HG02973 (cell line): ENCODE results near the gene ATXN7.

Experiments
- ATAC-seq: cut with Tn5 transposase; IDR thresholded peaks from one replicate; pipeline ENCODE4 v1.9.1; 2021; ENCODE audit warnings: moderate library complexity; ENCODE audit not compliant: unreplicated experiment

ATXN7 gene

DNA sequence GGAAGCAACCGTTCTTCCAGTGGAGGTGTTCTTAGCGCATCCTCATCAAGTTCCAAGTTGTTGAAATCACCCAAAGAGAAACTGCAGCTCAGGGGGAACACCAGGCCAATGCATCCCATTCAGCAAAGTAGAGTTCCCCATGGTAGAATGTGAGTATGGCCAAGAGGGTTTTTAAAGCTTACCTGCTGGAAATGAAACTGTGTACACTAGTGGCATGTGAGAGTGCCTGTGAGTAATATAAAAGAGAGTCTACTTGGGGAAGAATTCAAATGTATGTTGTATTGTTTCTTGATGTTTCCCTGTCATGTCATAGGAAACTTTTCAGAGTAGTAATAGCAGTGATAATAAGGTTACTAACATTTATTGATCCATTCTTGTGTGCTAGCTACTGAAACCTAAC is 116.4 kb downstream of the ATXN7 start:
- ATAC-seq: no peak

DNA sequence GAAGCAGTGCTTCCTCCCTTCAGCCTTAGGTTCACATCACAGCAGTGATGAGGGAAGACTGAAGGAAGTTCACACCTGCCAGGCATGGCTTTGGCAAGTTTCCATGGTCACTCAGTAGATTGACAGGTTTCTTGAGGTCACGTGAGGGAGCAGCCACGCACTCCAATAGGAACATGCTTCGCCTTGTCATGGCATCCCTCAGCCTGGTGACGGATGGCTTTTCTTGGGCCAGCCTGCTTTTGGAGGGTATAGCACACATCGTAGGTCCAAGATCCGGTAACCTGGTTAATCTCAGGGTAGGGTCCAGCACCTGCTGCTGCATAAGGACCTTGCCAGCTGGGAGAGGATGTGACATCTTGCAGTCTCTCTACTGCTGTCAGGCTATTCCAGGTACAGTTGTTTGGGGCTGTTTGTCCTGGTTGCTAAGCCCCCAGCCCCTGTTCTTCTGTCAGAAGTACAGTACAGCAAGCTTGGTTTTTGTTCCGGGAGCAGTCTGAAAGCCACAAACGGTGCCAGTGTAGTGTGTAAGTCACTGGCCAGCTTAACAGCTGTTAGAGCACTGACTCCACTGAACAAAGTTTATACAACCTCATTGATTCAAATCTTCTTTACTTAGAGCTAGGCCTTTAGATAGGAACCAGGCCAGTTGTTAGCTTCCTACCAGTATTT is 117.3 kb downstream of the ATXN7 start:
- no peak for ATAC-seq

DNA sequence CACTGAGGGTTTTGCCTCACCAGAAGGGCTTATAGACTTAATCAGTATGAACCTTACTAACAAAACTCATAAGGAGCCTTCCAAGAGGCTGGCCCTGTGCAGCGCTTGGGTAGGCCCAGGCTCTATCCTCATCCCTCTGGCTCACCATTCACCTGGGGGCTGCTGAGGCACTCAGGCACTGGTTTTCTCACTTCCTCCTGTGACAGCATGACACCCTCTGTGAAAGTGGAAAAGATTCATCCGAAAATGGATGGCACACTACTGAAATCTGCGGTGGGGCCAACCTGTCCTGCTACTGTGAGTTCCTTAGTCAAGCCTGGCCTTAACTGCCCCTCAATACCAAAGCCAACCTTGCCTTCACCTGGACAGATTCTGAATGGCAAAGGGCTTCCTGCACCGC is 118.3 kb downstream of the ATXN7 start:
- no peak for ATAC-seq

DNA sequence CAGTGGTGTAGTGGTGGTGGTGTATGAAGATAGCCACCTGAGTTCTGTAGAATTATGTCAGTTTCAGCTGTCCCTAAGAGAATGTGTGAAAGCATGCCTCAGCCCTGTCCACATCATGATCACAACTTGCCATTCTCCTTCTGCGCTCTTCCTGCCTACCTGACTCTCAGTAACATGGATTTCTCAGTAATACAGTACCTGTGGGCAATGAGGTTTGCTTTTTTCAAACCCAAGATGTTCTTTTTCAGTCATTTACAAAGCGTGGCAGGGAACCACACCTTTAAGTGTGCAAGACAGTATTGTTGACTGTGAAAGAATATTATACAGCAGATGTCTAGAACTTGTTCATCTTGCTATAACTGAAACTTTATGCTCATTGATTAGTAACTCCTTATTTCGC is 120.7 kb downstream of the ATXN7 start:
- no peak for ATAC-seq

DNA sequence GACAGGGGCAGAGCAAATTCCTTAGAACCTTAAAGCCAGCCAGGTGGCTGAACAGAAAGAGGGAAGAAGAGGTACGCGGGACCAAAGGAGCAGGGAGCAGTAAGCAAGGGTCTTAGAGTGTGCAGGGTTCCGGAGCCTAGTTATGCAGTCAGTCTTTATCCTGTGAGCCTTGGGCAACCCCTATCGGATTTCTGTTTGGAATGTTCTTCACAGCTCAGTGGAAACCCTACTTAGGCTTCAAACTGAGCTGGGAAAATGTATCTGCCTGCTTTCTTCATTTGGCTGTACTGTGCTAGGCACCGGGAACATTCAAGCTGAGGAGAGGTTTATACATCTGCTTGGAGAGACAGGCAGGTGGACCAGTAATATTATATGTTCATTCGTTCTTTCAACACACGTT is 122.5 kb downstream of the ATXN7 start:
- ATAC-seq: no peak

DNA sequence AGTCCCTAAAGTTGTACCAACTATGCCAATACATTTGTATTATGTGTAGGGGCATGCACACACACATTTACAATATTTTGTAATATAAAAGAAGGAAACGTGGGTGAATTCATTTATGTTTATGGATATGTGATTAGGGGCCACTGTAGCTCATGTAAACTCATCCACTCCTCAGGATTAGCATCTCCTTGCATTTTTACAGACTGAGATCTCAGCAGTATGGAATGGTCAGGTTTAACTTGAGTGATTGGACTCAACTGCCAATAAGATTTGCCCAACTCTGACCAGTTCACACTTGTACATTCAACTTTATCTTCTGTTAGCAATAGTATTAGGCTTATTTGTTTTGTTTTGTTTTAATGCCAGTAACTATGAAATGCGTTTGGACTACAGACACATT is 123.2 kb downstream of the ATXN7 start:
- no peak for ATAC-seq

- ATAC-seq: no peak
Measured at GRCh38 chr3:63988943-63989342, 125.3 kb downstream of the ATXN7 start.

DNA sequence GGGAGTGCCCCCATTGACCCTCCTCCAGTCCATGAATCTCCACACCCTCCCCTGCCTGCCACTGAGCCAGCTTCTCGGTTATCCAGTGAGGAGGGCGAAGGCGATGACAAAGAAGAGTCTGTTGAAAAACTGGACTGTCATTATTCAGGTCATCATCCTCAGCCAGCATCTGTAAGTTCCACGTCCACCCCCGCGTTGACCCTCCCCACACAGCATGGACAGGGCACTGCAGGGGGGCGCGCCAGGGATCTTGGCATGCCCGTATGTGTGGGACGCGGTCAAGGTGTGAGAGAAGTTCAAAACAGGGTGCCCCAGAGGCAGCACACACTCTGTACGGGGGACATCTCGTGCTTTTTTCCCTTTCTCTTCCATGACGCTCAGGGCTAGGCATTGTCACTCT is 126.5 kb downstream of the ATXN7 start:
- ATAC-seq: no peak

DNA sequence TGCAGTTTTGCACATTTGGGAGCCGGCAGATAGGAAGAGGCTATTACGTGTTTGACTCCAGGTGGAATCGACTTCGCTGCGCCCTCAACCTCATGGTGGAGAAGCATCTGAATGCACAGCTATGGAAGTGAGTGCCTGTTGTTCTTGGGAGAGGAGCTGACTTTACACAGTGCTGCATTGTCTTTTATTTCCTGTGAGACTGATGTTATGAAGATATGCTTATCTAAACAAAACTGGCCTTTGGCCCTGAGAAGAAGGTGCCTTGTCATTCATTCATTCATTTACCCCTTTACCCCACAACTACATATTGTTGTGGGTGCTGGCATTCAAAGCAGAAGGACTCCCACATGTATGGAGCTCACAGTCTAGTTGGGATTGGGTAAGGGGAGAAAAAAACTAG is 127.1 kb downstream of the ATXN7 start:
- ATAC-seq: no peak

DNA sequence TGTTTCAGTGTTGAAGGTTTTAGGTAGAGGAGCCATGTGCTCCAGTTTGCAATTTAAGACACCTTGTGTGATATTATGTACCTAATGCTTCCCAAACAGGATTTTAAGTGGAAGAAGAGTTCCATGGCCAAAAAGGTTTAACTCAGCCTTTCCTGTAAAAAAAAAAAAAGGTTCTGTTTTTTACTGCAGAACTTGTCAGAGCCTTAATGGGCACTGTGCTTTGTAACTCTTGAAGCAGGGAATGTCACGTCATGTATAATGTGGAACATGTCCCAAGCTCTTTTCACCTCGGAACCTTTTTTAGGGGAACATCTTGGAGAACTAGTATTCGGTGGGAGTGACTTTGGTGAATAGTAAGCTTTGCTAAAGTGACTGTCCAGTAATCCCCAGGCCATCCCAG is 128.0 kb downstream of the ATXN7 start:
- ATAC-seq: no peak

GRCh38 chr3:63992516-63993209 is 129.0 kb downstream of the ATXN7 start:
- no peak for ATAC-seq

DNA sequence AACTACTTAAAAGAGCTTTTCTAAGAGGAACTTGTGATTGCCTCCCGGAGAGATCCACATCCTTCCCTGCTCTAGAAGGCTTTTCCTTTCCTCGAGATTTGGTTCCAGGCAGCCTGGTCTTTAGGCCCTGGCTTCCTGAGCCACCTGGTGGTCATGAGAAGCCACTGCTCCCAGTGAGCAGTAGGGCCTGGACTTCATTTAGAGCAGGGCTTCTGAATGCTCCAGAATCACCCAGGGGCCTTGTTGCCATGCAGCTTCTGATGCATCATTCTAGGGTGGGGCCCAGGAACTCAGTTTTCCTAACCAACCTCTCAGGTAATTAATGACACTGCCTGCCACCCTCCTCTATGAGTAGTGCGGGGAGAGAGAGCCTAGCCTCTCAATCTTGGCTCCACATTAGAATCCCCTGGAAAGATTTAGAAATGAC is 130.0 kb downstream of the ATXN7 start:
- peak; percentile 77 for ATAC-seq

GRCh38 chr3:63995086-63995485 is 131.4 kb downstream of the ATXN7 start:
- ATAC-seq: no peak

DNA sequence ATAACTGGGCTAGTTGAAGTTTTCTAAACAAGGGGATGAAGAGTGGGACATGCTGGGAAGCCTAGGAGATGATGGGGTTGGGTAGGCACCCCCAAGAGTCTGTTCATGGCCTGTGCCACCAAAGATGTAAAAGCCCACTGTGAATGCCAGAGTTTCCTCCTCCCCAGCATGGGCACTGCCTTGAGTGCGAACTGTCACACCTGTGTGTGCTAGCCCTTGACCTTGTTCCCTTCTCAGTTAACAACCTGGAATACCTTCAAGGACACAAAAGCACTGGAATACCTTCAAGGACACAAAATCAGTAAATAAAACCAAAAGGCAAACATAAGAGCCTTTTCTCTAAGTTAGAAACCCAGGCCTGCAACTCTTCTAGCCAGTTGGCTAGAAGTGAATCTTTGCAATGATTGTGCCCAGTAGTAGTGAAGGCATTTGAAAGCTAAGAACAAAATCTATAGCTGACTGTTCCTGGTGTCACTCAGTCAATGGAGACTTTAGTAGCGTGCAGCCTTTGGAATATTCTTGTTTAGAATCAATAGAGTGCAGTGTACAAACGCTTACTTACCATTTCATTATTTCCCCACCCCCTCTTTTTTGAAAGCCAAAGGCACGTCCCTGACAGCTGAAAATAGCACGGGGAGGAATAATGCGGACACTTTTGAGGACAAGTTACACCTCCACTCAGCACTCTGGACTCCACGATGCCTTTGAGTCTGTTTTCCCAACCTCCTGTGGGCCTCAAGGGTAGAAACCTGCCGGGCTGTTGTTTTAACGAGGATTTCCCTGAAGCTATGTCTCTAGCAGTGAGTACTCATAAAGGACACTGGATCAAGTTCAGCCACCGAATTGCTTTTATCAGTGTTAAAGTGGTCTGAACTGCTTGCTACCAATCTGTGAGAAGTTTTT is 135.4 kb downstream of the ATXN7 start:
- ATAC-seq: no peak

DNA sequence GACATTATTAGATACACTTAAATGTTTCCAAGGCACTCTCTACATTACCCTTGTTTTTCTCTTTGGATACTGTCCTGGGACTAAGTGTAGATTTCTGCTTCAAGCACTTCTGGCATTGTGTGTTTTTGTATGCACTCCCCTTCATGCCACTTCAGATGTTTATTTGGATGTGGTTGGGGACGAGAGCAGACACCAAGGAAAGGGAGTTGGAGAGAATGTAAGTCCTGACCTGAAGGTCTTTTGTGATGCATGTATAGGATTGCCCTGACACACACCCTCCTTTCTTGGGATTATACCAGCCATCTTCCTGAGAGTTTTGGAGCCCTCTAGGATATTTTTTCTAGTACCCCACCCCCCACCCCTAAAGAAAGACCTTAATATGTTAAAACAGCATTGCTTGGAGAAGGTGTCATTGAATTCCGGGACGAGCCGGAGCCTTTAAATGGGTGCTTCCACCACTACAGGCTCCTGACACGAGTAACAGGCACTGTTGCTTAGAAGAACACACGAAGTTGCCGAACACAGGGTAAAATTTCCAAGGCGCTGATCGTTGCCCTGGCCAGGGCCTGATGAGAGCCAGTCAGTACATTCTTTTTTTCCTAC is 136.9 kb downstream of the ATXN7 start:
- no peak for ATAC-seq

DNA sequence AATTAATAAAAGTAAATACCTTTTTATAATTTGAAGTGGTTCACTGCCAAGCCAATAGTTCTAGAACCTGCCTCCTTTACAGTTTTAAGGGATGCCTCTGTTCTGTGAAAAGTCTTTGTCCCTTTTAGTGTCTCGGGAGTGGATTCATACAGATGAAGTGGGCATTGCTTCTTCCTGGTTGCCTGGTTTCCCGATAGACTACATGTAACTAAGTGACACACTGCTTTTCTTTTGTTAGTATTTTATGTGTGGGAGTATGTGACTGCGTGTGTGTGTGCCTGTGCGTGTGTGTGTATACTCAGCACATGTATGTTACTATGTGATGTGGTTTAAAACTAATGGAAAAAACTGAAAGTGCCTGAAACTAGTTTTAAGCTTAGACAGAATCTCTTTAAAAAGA is 138.6 kb downstream of the ATXN7 start:
- ATAC-seq: no peak

DNA sequence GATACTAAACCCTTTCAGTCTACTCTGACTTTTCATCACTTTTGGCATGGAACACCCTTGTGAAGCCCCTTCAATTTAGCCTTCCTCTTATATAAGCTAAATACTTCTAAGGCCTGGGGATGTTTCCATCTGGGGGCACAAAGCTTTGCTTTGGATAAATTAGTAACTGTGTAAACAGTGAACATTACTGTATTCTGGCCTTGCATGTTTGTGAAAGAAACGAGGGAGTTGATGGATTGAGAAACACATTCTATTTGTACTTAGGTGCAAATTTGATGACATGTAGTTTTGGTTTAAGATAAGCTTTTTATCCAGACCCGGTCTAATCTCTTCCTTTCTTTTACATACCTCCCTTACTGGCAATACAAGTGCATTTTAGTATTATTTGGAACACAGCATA is 139.9 kb downstream of the ATXN7 start:
- ATAC-seq: no peak

DNA sequence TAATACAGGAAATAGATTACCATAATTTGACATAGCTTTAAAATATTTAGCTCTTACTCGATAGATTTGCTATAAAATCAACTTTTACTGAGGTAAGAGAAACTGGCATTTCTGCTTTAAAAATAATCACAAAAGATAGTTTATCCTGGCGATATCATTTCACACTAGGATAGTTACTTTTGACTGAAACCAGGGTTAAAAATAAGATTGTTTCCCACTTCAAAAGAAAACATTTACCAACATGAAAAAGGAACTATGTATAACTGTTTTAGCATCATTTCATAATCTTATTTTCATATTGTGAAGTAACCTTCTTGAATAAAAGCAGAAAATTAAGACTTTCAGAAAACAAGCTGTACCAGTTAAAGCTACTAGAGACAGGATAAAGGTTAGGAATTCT is 144.3 kb downstream of the ATXN7 start:
- ATAC-seq: no peak

DNA sequence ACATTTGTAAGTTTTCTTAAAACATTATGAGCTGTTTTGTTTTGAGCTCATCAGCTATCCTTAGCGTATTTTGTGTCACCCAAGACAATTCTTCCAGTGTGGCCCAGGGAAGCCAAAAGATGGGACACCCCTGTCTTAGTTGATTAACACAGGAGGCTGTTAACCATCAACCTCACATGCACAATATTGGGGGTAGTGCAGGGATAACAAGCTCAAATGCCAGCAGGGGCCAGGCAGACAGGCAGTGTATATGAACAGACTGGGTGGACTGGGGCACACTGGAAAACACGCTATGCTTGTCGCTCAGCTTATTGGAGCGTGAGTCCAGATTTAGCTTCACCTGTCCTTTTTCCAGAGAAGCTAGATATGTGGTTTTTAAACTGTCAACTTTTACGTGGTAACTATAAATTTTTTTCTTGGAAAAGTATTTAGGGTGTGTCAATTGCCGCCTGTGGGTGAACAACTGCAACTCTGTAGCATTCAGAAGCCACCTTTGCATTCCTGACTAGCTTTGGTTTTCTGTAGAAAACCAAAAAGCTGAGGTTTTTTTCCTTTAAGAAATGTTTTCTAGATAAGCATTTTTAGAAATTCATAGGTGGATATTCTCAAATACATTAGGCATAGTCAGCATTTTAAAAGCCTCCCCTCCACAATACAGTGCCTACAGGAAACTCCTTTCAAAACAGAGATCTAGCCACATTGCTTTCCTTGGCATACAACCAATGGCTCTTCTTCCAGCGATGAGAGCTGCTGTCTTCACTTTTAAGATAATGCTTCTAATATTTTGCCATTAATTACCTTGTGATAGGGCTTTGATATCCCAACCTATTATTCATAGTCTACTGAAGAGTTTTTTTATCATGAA is 145.1 kb downstream of the ATXN7 start:
- no peak for ATAC-seq

GRCh38 chr3:64009528-64009927 is 145.9 kb downstream of the ATXN7 start:
- no peak for ATAC-seq
